ENCODE results near the gene PSMB5. TPM values are rescaled to one million over a fixed set of nuclear protein-coding genes. Genes with fewer than 3 reads are reported as not detected.

The PSMB5 gene
- total and polyA plus RNA-seq, 2 of the 13 experiments (the other 11 are each of a cell fraction or from before 2014, with no cell fraction given) = 705 to 871 TPM

GRCh38 chr14:23044840-23045239 lies 10.1 kb upstream of the PSMB5 start:
- Histone ChIP-seq H3K4me1 (ENCODE audit: insufficient read depth, low read length) (peaks cover 22% of the 10 kb centered on the region), H2AFZ (ENCODE audit: low read length) (no peak overlapping the region), H3K27me3 (ENCODE audit: control insufficient read depth in 1 of 2, insufficient read depth in 2 of 2, low read length in 2 of 2) (peaks cover 16 to 35% of the 10 kb centered on the region in 2 experiments), H3K4me3 (replicated peaks in 1 of 3; ENCODE audit: insufficient read depth in 1 of 3, low read depth in 2 of 3, low read length in 3 of 3) (no peak overlapping the region), H3K4me2 (ENCODE audit: low read depth, low read length) (no peak overlapping the region), H3K36me3 (replicated peaks in 1 of 2; ENCODE audit: control insufficient read depth in 1 of 2, insufficient read depth in 2 of 2, low read length in 2 of 2) (no peaks in the 10 kb centered on the region), H3K79me2 (ENCODE audit: insufficient read depth, low read length) (no peaks in the 10 kb centered on the region), H3K9me3 (ENCODE audit: low read length) (no peaks in the 10 kb centered on the region), H4K20me1 (ENCODE audit: insufficient read depth, low read length) (no peaks in the 10 kb centered on the region), H3K27ac (ENCODE audit: extremely low read length, insufficient read depth, low read length) (no peak overlapping the region), H3K9ac (ENCODE audit: insufficient read depth, low read depth, low read length) (no peak overlapping the region)
- in situ Hi-C loops (cut with HindIII; ENCODE audit: extremely low pct_ligation_motif_present, low pct_unique_long_range_greater_than_20kb) (no loop called here), intact Hi-C loops (cut with micrococcal nuclease; ENCODE audit: unreplicated experiment) (no loop called here)
- ATAC-seq = no peak
- BruUV-seq (replicated peaks) = no TSS peak
- TF ChIP-seq ZNF350 (CRISPR knock-in tag; IDR thresholded peaks at IDR 0.05; ENCODE audit: borderline replicate concordance, low read depth) (no peak; the same call in 1 of the 2 replicates), ZNF652 (CRISPR knock-in tag; IDR thresholded peaks at IDR 0.05; ENCODE audit: borderline replicate concordance, low read depth) (no peak), ZNF432 (CRISPR knock-in tag; IDR thresholded peaks at IDR 0.05; ENCODE audit: borderline replicate concordance) (0 out of 2 replicates have a peak, but pooled peaks have one; percentile 50), ZNF775 (CRISPR knock-in tag; IDR thresholded peaks at IDR 0.05; ENCODE audit: borderline replicate concordance) (no peak), TBX3 (IDR thresholded peaks at IDR 0.05; ENCODE audit: borderline replicate concordance) (no peak), GMEB1 (CRISPR knock-in tag; IDR thresholded peaks at IDR 0.05; ENCODE audit: borderline replicate concordance) (no peak), MAF1 (CRISPR knock-in tag; IDR thresholded peaks at IDR 0.05; ENCODE audit: borderline replicate concordance) (no peak), ZNF788 (CRISPR knock-in tag; IDR thresholded peaks at IDR 0.05; ENCODE audit: borderline replicate concordance) (0 out of 2 replicates have a peak, but pooled peaks have one; percentile 16)
- FAIRE-seq = no peak
- CTCF ChIA-PET (ENCODE audit: low intra/inter-chr PET ratio, low total read pairs) = no interaction called here
- no peak for DNase-seq (ENCODE audit: low spot score)
- POLR2A ChIA-PET = interaction anchor here (2.7 kb wide), 1 partner anchor 38 kb away, joined by 9 read pairs; no protein-coding TSS in a partner anchor
- 74% methylated on average over 8 of the region's 8 CpGs for WGBS (ENCODE audit: low lambda C conversion rate)
